HG03139 (cell line): ENCODE measurements around the gene C10orf67.
"Not testable (repeated sequence)": the region's sequence is repeated elsewhere in the genome, so short reads cannot be mapped to it uniquely, and the experiment has no call there.

Experiments
- ATAC-seq: cut with Tn5 transposase; IDR thresholded peaks from one replicate; pipeline ENCODE4 v1.9.1; 2021; ENCODE audit not compliant: unreplicated experiment

The C10orf67 gene

DNA sequence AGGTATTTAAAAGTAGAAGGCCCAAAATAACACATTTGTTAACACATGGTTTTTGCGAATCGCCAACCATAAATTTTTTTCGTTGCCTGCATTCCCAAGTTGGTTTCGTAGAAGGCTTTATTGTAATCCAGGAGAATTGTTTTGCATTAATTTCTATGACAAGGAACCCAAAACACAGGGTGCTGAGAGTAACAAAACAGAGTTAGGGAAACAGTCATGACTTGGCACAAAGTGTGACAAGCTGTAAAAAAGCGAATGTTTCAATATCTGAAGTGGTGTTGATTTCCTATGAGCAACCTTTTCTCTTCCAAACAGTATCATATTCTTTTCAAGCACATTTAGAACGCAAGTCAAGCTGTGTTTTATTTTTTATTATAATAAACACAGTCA is 63.6 kb downstream of the C10orf67 start:
- ATAC-seq = no peak

DNA sequence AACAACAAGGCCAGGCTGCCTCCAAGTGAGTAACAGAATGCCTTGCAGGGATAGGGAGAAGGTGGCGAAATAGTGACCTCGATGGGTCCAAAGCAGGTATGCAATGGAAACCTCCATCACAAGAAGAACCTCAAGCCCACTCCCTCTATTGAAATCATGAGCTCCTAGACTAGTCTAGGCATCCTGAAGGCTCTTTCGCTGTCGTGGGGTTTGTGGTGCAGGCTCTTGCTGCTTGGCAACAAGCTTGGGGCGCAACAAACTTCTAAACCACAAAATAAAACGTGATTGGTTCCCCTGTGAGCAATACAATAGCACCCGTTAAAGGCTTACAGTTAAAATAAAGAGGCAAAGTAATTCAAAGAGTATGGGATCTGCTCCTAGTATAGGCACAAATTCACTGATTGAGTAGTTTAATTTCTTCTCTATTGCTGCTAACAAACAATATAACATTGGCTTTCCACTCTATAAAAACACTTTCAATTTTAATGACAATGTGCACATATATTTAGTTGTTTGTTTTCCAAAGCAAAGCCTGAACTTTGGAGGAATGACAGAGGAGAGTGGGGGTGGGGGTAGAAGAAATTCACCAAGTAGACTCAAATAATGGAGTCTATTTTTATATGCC is 64.1 kb downstream of the C10orf67 start:
- ATAC-seq = no peak

DNA sequence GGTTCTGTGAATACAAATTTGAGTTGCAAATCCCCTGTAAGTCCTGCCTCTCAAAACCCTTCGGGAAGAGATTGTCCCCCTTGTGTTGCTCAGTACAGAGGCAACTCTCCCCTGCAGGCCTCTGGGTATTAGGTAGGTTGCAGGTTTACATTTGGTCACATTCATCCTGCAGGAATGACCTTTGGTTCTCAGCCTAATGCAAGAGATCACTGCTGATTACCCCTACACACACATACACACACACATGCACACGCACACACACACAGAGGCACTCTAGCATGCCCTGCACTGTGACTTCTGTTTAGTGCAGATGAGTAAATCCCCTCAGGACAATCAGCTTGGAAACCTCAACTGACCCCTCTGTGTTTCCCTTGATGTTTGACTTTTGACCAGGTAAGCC is 69.2 kb downstream of the C10orf67 start:
- ATAC-seq = no peak

DNA sequence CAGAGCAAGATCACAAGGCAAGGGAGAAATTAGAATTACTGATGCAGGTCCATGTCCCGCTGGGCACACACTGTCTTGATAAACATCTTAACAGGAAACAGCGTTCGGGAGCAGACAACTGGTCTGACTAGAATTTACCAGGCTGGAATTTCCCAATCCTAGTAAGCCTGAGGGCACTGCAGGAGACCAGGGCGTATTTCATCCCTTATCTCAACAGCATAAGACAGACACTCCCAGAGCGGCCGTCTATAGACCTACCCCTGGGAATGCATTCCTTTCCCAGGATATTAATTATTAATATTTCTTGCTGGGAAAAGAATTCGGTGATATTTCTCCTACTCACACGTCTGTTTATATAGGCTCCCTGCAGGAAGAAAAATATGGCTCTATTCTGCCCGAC is 70.4 kb downstream of the C10orf67 start:
- not testable (repeated sequence) for ATAC-seq

DNA sequence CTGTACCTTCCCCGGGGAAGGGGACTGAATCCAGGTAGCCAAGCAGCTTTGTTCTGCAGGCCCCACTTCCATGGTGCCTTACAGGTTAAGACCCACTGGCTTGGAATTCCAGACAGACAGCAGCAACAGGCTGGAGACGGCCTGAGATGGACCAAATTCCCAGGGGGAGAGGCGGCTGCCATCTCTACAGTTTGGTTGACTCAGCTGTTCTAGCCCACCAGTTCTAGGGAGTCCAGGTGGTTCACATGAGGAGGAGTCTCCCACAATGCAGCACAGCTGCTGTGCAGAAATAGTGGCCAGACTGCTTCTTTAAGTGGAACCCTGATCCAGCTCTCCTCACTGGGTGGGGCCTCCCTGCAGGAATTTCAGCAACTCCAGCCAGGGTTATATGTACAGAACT is 74.1 kb downstream of the C10orf67 start:
- ATAC-seq = no peak

DNA sequence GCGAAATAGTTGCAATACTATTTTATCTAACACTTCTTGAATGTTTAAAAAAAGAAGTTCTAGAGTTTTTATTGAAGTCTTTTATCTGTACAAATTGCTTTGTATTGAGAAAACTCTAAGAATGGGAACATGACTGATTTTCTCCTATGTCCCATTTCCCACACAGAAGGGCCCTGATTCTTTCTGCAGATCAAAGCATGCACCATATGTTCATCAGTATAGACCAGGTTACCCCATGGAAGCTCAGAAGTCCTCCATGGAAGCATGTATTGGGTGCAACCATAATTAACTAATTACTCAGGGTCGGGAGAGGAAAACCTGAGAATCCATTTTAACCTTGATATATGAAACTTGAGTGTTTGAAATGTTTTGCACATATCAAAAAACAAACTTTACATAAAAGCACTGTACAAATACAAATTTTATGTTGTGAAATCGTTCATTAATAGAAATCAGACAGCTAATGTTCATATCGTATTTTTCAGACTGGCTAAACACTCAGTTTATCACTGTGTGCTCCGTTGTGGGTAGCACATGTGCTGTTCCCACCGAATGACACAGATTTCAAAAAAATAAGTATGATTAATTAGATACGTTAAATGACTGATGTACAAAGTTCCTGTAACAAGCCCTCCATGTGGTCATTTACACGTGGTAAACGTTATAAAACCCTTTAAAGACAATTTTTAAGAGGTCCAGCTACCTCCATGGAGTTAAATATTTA is 81.0 kb downstream of the C10orf67 start:
- no peak for ATAC-seq

DNA sequence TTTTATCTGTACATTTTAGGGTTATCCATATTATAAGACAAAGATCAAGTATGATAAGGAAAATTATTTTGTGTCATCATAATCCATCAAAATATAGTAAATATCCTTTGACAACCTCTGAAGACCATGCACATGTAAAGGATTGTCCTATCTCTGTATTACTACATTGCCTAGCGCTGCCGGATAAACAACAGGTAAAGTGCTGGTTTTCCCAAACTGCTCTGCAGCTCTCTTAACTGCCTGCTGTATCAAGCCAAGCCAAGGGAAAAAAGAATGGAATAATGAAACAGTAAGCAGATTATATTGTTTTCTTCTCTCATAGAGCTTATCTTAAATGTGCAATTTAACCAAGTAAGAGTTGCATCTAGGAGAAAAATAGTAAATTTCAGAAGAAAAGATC is 81.7 kb downstream of the C10orf67 start:
- ATAC-seq = no peak

DNA sequence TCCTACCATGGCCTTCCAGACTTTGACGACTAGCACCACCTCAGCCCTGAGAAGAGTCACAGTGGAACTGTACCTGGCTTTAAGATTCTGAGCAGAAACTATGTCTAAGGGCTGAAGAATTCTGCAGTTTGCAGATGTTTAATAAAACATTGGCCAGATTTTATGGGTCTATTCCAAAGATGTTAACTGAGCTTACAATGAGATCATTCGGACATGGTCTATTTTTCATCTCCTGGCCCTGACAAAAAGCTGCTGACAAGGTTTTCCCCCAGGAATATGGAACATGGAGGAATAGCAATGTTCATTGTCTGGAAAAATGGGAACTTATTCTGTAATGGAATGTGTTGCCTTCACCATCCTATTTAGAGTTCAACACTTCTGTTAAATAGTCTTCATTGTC is 86.1 kb downstream of the C10orf67 start:
- ATAC-seq = no peak

DNA sequence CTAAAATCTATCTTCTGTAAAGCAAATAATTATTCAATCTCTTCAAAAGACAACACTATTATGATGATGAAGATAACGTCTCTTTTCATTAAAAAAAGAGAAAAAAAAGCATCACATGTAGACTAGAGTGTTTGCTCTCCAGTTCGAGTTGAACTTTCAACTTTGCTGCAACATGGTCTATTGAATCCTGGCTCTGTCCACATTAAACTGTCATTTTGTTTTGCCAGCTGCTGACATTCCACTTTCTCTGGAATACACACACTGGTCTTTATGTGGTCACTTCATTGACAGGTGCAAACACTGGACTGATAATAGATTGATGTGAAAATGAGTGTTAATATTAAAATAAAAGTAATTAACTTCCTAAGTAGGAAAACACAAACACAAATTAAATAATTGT is 90.8 kb downstream of the C10orf67 start:
- ATAC-seq = no peak

DNA sequence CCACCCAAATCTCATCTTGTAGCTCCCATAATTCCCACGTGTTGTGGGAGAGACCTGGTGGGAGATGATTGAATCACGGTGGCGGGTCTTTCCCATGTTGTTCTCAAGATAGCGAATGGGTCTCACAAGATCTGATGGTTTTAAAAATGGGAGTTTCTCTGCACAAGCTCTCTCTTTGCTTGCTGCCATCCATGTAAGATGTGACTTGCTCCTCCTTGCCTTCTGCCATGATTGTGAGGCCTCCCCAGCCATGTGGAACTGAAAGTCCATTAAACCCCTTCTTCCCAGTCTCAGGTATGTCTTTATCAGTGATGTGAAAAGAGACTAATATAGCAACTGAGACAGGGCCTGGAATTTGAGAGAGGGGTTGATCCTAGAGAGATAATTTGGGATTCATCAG is 91.7 kb downstream of the C10orf67 start:
- ATAC-seq = not testable (repeated sequence)

DNA sequence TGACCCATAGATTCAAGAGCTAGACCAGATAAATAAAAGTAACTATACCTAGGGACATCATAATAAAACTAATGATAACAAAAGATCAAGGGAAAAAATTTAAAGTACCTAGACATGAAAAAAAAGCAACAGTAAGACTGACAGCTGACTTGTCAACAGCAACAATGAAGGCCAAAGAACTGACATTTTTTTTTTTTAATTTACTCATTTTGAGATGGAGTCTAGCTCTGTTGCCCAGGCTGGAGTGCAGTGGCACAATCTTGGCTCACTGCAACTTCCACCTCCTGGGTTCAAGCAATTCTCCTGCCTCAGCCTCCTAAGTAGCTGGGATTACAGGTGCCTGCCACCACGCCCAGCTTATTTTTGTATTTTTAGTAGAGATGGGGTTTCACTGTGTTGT is 102.8 kb downstream of the C10orf67 start:
- ATAC-seq = not testable (repeated sequence)

DNA sequence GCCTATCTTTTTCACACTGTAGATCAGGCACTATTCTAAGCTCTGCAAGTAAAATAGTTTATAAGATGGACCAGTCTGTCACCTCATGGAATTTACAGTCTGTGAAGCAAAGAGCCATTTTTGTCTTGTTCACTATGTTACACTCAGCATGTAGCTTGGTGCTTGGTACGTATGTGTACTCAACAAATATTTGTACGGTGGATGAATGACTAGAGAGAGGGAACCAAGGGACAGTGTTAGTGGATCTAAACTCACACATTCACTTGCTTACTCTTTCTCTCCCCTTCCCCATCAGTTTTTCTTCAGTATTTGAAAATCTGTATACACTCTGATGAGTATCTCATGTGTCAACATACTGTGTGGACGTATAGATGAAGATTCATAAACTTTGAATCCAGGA is 106.6 kb downstream of the C10orf67 start:
- ATAC-seq = no peak

DNA sequence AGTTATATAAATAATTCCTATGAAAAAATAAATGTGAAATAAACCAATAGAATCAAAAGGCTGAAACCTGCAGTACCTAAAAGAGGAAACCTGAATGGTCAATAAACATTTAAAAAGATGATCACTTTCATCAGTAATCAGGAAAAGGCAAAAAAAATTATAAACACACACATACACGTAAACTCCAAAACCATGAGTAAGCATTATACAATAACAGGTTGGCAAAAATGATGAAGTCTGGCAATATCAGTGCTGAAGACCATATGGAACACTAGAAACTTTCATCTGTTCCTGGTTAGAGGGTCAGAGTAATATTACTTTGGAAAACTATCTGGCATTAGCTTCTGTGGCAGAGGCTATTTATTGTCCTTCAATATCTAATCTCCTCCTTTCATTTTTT is 114.0 kb downstream of the C10orf67 start:
- ATAC-seq = no peak

DNA sequence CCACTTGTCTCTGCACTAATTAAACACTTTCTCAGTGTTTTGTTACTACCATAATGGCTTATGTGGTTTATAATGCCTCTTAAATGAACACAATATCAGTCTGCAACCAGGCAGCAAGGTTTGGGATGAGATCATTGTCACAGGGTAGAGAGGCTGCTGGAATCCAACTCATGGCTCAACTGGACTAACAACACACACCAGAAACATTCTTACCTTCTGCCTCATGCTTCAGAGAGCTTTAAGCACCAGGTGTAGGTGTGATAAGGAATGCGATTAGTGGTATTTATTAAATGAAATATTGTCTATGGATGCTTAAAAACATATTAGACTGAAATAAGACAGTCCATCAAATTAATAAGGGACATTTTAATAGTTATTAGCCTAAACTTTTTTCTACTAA is 127.1 kb downstream of the C10orf67 start:
- ATAC-seq = no peak

DNA sequence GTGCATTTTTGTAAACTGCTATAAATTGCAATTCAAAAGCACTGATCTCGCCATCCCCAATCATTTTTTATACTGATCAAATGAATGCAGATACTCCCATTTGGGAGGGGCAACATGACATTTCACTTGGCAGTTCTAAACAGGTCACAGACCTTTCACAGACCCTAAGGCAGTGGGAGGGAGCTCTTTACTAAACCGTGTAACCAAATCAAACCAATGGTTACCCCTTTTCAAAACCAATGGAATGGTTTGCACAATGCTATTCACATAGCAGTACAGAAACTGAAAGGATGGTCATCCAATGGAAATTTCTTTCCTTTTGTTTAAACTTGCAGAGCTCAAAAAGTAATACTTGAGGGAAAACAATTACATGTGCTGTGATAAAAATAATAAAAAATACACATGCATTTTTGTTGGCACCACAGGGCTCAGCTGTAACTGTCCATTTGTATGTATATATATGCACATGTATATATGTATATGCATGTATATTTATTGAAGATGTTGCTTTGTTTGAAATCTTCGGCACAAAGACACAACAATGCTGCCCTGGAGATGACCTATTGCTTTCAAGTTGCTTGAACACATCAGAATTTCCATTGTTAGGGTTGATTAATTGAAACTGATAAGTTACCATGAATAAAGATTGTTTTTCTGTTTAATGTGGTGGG is 138.5 kb downstream of the C10orf67 start:
- no peak for ATAC-seq

DNA sequence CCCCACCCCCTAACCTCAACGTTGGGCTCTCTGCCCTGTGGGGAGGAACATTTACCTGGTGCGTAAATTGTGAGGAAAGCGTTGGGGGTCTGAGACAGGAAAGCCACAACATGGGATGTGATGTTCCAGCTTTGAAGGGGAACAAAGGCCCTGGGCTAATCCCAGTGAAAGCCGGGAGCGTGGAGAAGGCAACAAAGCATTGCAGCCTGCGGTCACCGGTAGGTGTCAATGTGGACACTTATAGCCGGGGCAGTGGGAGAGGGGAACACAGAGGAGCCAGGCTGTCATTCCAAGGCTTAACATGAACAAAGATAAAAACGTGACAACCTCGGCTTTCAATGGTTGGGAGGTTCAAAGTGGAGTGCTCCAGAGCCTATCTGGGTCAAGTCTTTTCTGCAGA is 139.8 kb downstream of the C10orf67 start:
- ATAC-seq = no peak

DNA sequence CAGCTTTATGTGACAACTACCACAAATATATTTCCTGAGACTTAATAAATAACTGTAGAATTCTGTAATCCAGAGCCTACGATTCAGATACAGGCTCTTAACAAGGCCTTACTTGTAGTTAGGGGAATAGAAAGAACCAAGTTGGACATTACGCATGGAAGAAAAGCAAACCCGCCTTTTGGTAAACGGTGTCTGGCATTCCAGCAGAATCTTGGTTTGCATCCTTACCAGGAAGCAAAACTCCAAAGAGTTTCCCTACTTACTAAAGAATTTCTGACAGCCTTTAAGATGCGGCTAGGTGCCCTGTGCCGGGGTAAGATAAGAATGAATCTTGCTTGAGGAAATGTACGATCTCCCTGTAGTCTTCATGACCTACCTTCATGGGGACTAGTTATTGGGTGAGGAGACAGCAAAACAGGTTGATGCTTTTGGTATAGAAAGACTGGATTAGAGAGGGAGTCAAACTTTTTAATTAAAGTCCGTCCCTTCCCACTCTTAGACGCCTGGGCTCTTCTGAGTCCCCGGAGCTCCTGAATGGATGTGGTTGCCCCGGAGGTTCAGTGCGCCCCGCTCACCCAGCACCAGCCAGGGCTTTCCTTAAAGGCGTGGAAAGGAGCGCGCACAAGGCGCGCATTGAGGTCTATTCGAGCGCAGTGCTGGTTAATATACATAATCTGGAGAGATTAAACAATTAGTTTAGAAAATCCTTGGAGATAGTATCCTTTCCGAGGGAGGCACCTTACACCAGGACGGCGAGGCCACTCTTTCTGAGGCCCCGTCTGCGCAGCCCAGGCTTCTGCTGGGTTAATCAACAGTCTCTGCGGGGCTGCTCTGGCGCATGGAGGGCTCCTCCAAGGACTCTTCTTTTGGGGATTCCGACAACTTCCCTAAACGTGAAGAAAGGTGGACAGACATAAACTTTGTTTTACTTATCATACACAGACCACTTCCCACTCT is 140.9 kb downstream of the C10orf67 start:
- no peak for ATAC-seq

DNA sequence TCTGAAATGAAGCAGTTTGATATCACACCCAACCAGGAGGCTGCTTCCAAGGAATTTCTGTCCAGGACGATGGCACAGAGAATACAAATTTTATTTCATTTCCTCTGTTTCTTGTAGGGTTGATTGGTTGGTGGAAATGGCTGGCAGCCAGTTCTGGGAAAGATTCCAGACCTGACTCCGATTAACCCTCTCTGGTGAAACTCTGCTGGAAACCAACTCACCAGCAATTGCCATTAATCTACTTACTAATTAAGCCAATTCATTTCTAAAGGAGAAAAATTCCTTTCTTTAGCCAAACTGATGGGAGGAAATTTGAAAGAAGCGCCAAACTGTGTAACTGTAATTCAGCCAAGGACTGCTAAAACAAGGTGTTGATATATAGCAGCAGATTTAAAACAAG is 141.8 kb downstream of the C10orf67 start:
- ATAC-seq = no peak

DNA sequence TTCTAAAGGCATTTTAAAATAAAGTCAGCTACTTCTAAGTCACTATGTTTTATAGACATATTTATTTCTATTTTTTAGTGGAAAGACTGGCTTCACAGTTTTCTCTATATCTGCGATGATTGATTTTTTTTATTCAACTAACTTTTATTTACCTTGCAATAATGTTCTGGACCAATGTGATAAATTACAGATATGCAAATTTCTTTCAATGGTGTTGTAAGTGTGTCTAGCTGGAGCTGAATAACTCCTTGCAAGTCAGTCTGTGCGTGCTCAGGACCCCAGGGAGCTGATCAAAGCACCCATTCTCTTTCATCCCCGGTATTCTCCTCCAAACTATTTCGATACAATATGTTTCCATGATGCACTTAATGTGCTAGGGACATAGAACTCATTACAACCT is 142.8 kb downstream of the C10orf67 start:
- ATAC-seq = no peak

DNA sequence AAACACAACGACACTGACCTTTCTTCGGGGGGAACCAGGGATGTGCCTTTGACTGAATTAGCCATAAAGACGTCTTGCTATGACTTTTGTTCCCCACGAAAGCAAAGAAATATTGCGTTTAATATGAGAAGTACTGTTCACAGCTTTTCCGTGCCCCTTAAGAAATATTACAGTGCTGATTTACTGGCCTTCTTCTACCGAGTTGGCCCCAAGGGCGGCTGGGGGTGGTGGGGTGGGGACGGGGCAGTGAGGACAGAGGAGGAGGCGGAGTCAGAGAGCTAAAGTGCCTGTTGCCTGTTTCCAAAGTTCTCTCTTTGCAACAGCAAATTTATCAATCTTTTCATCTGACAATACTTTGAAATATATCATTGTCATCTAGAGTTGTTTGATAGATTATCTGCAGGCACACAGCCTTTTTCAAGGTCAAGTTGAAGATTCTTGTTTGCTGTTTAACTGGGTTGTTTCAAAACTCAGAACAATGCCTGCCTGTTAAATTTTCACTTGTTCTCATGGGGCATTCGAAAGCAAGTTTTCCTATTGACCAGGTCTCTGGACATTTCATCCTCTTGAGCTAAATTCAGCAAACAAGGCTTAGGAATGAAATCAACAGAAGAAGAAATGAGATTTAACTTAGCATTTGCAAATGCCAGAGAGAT is 143.5 kb downstream of the C10orf67 start:
- ATAC-seq = no peak

DNA sequence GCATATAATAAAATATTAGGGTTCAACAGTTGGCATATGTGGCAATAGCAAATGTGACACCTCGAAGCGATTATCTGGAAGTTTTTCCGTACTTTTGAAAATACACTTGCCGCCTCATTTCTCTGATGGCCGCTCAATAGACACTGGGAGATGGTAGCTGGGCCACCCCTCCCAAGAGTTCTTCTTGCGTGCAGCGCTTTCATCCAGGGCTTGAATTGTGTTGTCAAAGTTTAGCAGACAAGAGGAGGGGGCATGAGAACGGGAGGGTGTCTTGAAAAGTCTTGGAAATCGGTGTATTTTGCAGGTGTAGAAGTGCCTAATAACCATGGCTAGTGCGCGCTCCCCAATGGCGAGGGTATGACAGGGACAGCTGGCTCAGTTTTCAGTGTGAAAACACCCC is 144.0 kb downstream of the C10orf67 start:
- no peak for ATAC-seq
